GM18508 (cell line): ENCODE measurements around the gene APOBEC3F.
"Not testable (repeated sequence)": the region's sequence is repeated elsewhere in the genome, so short reads cannot be mapped to it uniquely, and the experiment has no call there.

Experiments used
- ATAC-seq: cut with Tn5 transposase; IDR thresholded peaks from one replicate; pipeline ENCODE4 v1.9.1; 2021; ENCODE audit warnings: moderate number of reproducible peaks; ENCODE audit not compliant: insufficient read depth, unreplicated experiment

The APOBEC3F gene

GRCh38 chr22:39026509-39027150 lies 14.0 kb upstream of the APOBEC3F start:
- ATAC-seq, result no peak

- no peak for ATAC-seq
Observed at GRCh38 chr22:39027717-39028116, 12.9 kb upstream of the APOBEC3F start.

GRCh38 chr22:39028281-39028680 lies 12.4 kb upstream of the APOBEC3F start:
- no peak for ATAC-seq

GRCh38 chr22:39029227-39029626 lies 11.4 kb upstream of the APOBEC3F start:
- ATAC-seq, result no peak

GRCh38 chr22:39030705-39031104 lies 10.0 kb upstream of the APOBEC3F start:
- no peak for ATAC-seq

- ATAC-seq, result not testable (repeated sequence)
Observed at GRCh38 chr22:39031434-39032295, 9.0 kb upstream of the APOBEC3F start.

GRCh38 chr22:39037071-39037470 lies 3.6 kb upstream of the APOBEC3F start:
- not testable (repeated sequence) for ATAC-seq

- ATAC-seq, result no peak
Observed at GRCh38 chr22:39039306-39040126, 1.1 kb upstream of the APOBEC3F start.

GRCh38 chr22:39040155-39040537 lies 518 bp upstream of the APOBEC3F start:
- ATAC-seq, result not testable (repeated sequence)

GRCh38 chr22:39041908-39042307 lies 1.2 kb downstream of the APOBEC3F start:
- no peak for ATAC-seq

GRCh38 chr22:39043063-39043462 lies 2.4 kb downstream of the APOBEC3F start:
- ATAC-seq, result not testable (repeated sequence)

GRCh38 chr22:39045136-39045535 lies 4.5 kb downstream of the APOBEC3F start:
- ATAC-seq, result not testable (repeated sequence)

GRCh38 chr22:39049486-39049885 lies 8.8 kb downstream of the APOBEC3F start:
- ATAC-seq, result not testable (repeated sequence)

- ATAC-seq, result not testable (repeated sequence)
Observed at GRCh38 chr22:39051844-39052495, 11.3 kb downstream of the APOBEC3F start.

- no peak for ATAC-seq
Observed at GRCh38 chr22:39055658-39056057, 15.0 kb downstream of the APOBEC3F start.

GRCh38 chr22:39061290-39061689 lies 20.6 kb downstream of the APOBEC3F start:
- not testable (repeated sequence) for ATAC-seq

- ATAC-seq, result not testable (repeated sequence)
Observed at GRCh38 chr22:39061951-39062350, 21.3 kb downstream of the APOBEC3F start.

- ATAC-seq, result not testable (repeated sequence)
Observed at GRCh38 chr22:39063904-39064303, 23.2 kb downstream of the APOBEC3F start.

- ATAC-seq, result not testable (repeated sequence)
Observed at GRCh38 chr22:39066442-39067276, 26.0 kb downstream of the APOBEC3F start.
